ENCODE data around the gene CALB2. TPM values are rescaled to one million over a fixed set of nuclear protein-coding genes. Genes with fewer than 3 reads are reported as not detected.

Gene CALB2
- total RNA-seq, 2 experiments from 2014 or later = not detected

- H3K4me1 ChIP-seq (ENCODE audit: insufficient read depth, low read length, poor library complexity, severe bottlenecking) = no peaks in the 10 kb centered on the region
- no peak overlapping the region for H3K27ac ChIP-seq (ENCODE audit: low read depth, low read length, poor library complexity, severe bottlenecking)
- TF ChIP-seq EZH2phosphoT487 (IDR thresholded peaks at IDR 0.05; ENCODE audit: borderline replicate concordance, low read depth, low read length) = no peak
- TF ChIP-seq, protein P1, sequence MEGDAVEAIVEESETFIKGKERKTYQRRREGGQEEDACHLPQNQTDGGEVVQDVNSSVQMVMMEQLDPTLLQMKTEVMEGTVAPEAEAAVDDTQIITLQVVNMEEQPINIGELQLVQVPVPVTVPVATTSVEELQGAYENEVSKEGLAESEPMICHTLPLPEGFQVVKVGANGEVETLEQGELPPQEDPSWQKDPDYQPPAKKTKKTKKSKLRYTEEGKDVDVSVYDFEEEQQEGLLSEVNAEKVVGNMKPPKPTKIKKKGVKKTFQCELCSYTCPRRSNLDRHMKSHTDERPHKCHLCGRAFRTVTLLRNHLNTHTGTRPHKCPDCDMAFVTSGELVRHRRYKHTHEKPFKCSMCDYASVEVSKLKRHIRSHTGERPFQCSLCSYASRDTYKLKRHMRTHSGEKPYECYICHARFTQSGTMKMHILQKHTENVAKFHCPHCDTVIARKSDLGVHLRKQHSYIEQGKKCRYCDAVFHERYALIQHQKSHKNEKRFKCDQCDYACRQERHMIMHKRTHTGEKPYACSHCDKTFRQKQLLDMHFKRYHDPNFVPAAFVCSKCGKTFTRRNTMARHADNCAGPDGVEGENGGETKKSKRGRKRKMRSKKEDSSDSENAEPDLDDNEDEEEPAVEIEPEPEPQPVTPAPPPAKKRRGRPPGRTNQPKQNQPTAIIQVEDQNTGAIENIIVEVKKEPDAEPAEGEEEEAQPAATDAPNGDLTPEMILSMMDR (conservative IDR thresholded peaks at IDR 0.05; ENCODE audit: low read length) = no peak
- peaks cover 7% of the 10 kb centered on the region; the same call in 1 of the 2 replicates for H3K9me3 ChIP-seq (ENCODE audit: low read length)
- DNase-seq (ENCODE audit: low spot score) = no peak
- H3K4me3 ChIP-seq (ENCODE audit: low read depth, low read length, poor library complexity, severe bottlenecking) = no peak overlapping the region
- H3K4me2 ChIP-seq (ENCODE audit: low read length) = no peak overlapping the region
- H2AFZ ChIP-seq (ENCODE audit: low read length) = no peak overlapping the region
- H3K36me3 ChIP-seq (ENCODE audit: insufficient read depth, low read length) = no peaks in the 10 kb centered on the region
- H4K20me1 ChIP-seq (ENCODE audit: insufficient read depth, low read length) = no peaks in the 10 kb centered on the region
- ChIA-PET POLR2A (no interaction called here), CTCF (ENCODE audit: unreplicated experiment) (no interaction called here)
- no TSS peak for BruUV-seq (replicated peaks)
- intact Hi-C loops (cut with micrococcal nuclease; ENCODE audit: unreplicated experiment) = no loop called here
- no peaks in the 10 kb centered on the region for H3K9me2 ChIP-seq (ENCODE audit: insufficient read depth, low read length)
- H3K79me2 ChIP-seq (ENCODE audit: insufficient read depth, low read depth, low read length) = no peaks in the 10 kb centered on the region
Observed at GRCh38 chr16:71431176-71431575, 72.7 kb downstream of the CALB2 start.

- no peak overlapping the region for H3K4me2 ChIP-seq (ENCODE audit: low read length)
- H3K9me2 ChIP-seq (ENCODE audit: insufficient read depth, low read length) = no peaks in the 10 kb centered on the region
- peaks cover 7% of the 10 kb centered on the region; the same call in 1 of the 2 replicates for H3K9me3 ChIP-seq (ENCODE audit: low read length)
- no peak for DNase-seq (ENCODE audit: low spot score)
- no peak for TF ChIP-seq EZH2phosphoT487 (IDR thresholded peaks at IDR 0.05; ENCODE audit: borderline replicate concordance, low read depth, low read length)
- TF ChIP-seq, protein P1 (conservative IDR thresholded peaks at IDR 0.05; ENCODE audit: low read length) = no peak
- POLR2A ChIA-PET = interaction anchor here (0.6 kb wide), 1 partner anchor 698 kb away, joined by 3 read pairs; no protein-coding TSS in a partner anchor
- H3K79me2 ChIP-seq (ENCODE audit: insufficient read depth, low read depth, low read length) = no peaks in the 10 kb centered on the region
- BruUV-seq (replicated peaks) = no TSS peak
- no peak overlapping the region for H3K4me3 ChIP-seq (ENCODE audit: low read depth, low read length, poor library complexity, severe bottlenecking)
- H3K36me3 ChIP-seq (ENCODE audit: insufficient read depth, low read length) = no peaks in the 10 kb centered on the region
- intact Hi-C loops (cut with micrococcal nuclease; ENCODE audit: unreplicated experiment) = no loop called here
- no peaks in the 10 kb centered on the region for H4K20me1 ChIP-seq (ENCODE audit: insufficient read depth, low read length)
- H3K27ac ChIP-seq (ENCODE audit: low read depth, low read length, poor library complexity, severe bottlenecking) = no peak overlapping the region
- H3K4me1 ChIP-seq (ENCODE audit: insufficient read depth, low read length, poor library complexity, severe bottlenecking) = no peaks in the 10 kb centered on the region
- CTCF ChIA-PET (ENCODE audit: unreplicated experiment) = no interaction called here
- H2AFZ ChIP-seq (ENCODE audit: low read length) = no peak overlapping the region
Observed at GRCh38 chr16:71431991-71432390, 73.5 kb downstream of the CALB2 start.

DNA sequence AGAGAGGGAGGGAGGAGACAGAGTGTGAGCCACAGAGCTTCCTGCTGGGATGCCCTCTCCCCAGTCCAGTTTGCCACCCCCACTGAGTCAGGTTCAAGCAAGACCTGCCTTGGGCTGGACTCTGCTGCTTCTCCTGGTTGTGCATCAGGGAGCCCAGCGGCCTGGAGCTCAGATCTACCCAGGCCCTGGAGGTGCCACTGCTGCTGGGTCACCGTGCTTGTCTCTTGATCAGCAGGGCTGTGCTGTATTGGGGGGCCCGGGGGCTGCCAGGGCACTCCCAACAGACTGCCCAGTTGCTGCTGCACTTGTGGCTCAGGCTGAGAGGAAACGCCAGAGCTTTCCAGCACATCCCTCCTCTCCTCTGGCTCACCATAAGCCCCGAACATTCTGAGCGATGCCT lies 74.4 kb downstream of the CALB2 start:
- CTCF ChIA-PET (ENCODE audit: unreplicated experiment) = interaction anchor here (0.6 kb wide), 1 partner anchor 157 kb away, joined by 4 read pairs; no protein-coding TSS in a partner anchor
- no peak for DNase-seq (ENCODE audit: low spot score)
- Histone ChIP-seq H3K4me1 (ENCODE audit: insufficient read depth, low read length, poor library complexity, severe bottlenecking) (no peaks in the 10 kb centered on the region), H4K20me1 (ENCODE audit: insufficient read depth, low read length) (no peaks in the 10 kb centered on the region), H3K79me2 (ENCODE audit: insufficient read depth, low read depth, low read length) (no peaks in the 10 kb centered on the region), H3K27ac (ENCODE audit: low read depth, low read length, poor library complexity, severe bottlenecking) (no peak overlapping the region), H2AFZ (ENCODE audit: low read length) (no peak overlapping the region), H3K4me3 (ENCODE audit: low read depth, low read length, poor library complexity, severe bottlenecking) (no peak overlapping the region), H3K4me2 (ENCODE audit: low read length) (no peak overlapping the region), H3K9me3 (ENCODE audit: low read length) (peaks cover 7% of the 10 kb centered on the region; the same call in 1 of the 2 replicates), H3K9me2 (ENCODE audit: insufficient read depth, low read length) (no peaks in the 10 kb centered on the region), H3K36me3 (ENCODE audit: insufficient read depth, low read length) (no peaks in the 10 kb centered on the region)
- intact Hi-C loops (cut with micrococcal nuclease; ENCODE audit: unreplicated experiment) = no loop called here
- BruUV-seq (replicated peaks) = no TSS peak
- TF ChIP-seq, protein P1 (conservative IDR thresholded peaks at IDR 0.05; ENCODE audit: low read length) = no peak
- no peak for TF ChIP-seq EZH2phosphoT487 (IDR thresholded peaks at IDR 0.05; ENCODE audit: borderline replicate concordance, low read depth, low read length)
- POLR2A ChIA-PET = no interaction called here
